Testis (tissue), 3 donors: ENCODE data around the gene LRRC4C. TPM values are rescaled to one million over a fixed set of nuclear protein-coding genes. Genes with fewer than 3 reads are reported as not detected.
"Not testable (repeated sequence)": the region's sequence is repeated elsewhere in the genome, so short reads cannot be mapped to it uniquely, and the experiment has no call there.

ENCODE experiments used
- DNase-seq: peaks from one replicate; pipeline ENCODE4 v3.0.0-alpha.2; 2019
- H3K27ac ChIP-seq, 2 donors: fragments of 200-600 bp; sonication (generic); one replicate each; pipeline ENCODE4 v1.5.1; 2019
- H3K27me3 ChIP-seq: fragments of 200-600 bp; sonication (generic); one replicate; pipeline ENCODE4 v1.5.1; 2019
- H3K36me3 ChIP-seq: fragments of 200-600 bp; sonication (generic); one replicate; pipeline ENCODE4 v1.5.1; 2017; ENCODE audit warnings: low read depth; ENCODE audit errors: missing control alignments
- H3K4me1 ChIP-seq: fragments of 200-600 bp; sonication (generic); one replicate; pipeline ENCODE4 v1.5.1; 2019
- H3K4me3 ChIP-seq, 2 donors: fragments of 200-600 bp; sonication (generic); one replicate each; pipeline ENCODE4 v1.5.1; 2017 to 2019
- H3K9me3 ChIP-seq: fragments of 200-600 bp; sonication (generic); one replicate; pipeline ENCODE4 v1.5.1; 2017
- CTCF ChIP-seq, 3 experiments: fragments of 450-650 bp in 2 of 3; fragments of 200-600 bp in 1 of 3; sonication (generic) in 1 of 3; IDR thresholded peaks; one replicate each; pipeline ENCODE4 v1.5.1; 2016 to 2019; ENCODE audit warnings: antibody characterized with exemption in 3 of 3, mild to moderate bottlenecking in 2 of 3, moderate library complexity in 1 of 3
- POLR2A ChIP-seq: fragments of 450-650 bp; IDR thresholded peaks from one replicate; pipeline ENCODE4 v1.6.1; 2017; ENCODE audit warnings: antibody characterized with exemption, mild to moderate bottlenecking, moderate library complexity
- WGBS, 2 donors: methylation state at CpG; one replicate each; pipeline ENCODE4 v1.1.5; 2018; 5-methylcytosine and 5-hydroxymethylcytosine counted together
- intact Hi-C: fragments of 100-400 bp; cut with DNase I; formaldehyde crosslinking; loops from one replicate; pipeline ENCODE4 v1.15.1; 2023; ENCODE audit warnings: low total_unique reads
- polyA plus RNA-seq: library from polyadenylated mRNA; stranded (reverse); fragments of 350-450 nt; fragmentation: Illumina TruSeq; extraction: RNeasy Lipid Tissue Mini Kit (QIAGEN cat#74804); gene quantifications from one replicate; pipeline ENCODE4 v1.2.3, GENCODE V29; 2014; ENCODE audit warnings: low read depth, low replicate concordance; ENCODE audit not compliant: insufficient read depth
- total RNA-seq, 2 donors: library from RNA; depleted of rRNA; stranded (reverse); fragments of >200 nt; gene quantifications; one replicate each; pipeline ENCODE4 v1.2.3, GENCODE V29; 2016

The LRRC4C gene
- total and polyA plus RNA-seq, 3 donors from 2014 or later, result 0.16 to 0.56 (median 0.45) TPM

DNA sequence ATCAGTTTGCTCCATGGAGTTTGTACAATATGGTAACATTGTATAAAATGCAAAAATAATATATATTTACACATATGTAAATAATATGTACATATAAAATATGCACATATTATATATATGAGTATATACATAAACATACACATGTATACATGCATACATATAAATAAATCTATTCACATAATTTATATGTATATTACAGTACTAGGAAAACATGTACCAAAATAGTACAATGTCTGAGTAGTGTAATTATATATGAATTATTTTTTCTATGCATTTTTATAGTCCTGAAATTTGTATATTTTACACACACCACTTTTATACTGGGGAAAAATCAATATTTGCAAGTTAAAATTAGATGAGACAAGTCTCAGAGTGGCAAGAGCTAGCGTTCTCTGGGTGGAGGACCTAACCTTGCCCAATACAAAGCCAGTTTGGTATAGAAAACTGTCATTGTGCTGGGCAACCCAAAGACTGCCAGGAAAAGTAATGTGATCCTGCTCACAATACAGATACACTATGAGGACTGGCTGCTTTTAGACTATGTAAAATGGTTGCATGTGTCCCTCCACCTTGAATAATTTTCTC, 889.4 kb downstream of the LRRC4C start:
- H3K36me3 ChIP-seq, result no peaks in the 10 kb centered on the region
- H3K27me3 ChIP-seq, result no peaks in the 10 kb centered on the region
- no peak overlapping the region for H3K4me3 ChIP-seq
- H3K27ac ChIP-seq, result no peak overlapping the region
- DNase-seq, result no peak
- TF ChIP-seq POLR2A (no peak), CTCF (IDR thresholded peaks at IDR 0.05) (no peak)
- no peaks in the 10 kb centered on the region for H3K4me1 ChIP-seq
- 92 to 98% methylated on average over 1 of the region's 1 CpG for WGBS, 2 donors
- intact Hi-C loops, result no loop called here
- no peaks in the 10 kb centered on the region for H3K9me3 ChIP-seq

GRCh38 chr11:40567392-40567791, 892.1 kb downstream of the LRRC4C start:
- Histone ChIP-seq H3K4me1 (no peaks in the 10 kb centered on the region), H3K27ac (no peak overlapping the region), H3K36me3 (no peaks in the 10 kb centered on the region), H3K4me3 (no peak overlapping the region), H3K9me3 (no peaks in the 10 kb centered on the region), H3K27me3 (no peaks in the 10 kb centered on the region)
- intact Hi-C loops, result no loop called here
- no peak for DNase-seq
- WGBS, 2 donors, result 50 to 71% methylated on average over 1 of the region's 1 CpG
- no peak for TF ChIP-seq CTCF (IDR thresholded peaks at IDR 0.05)
- TF ChIP-seq POLR2A, result no peak

- Histone ChIP-seq H3K27me3 (no peaks in the 10 kb centered on the region), H3K4me3 (no peak overlapping the region), H3K36me3 (no peaks in the 10 kb centered on the region), H3K4me1 (no peaks in the 10 kb centered on the region), H3K9me3 (no peaks in the 10 kb centered on the region), H3K27ac (no peak overlapping the region)
- no peak for TF ChIP-seq POLR2A
- no peak for TF ChIP-seq CTCF (IDR thresholded peaks at IDR 0.05)
- DNase-seq, result no peak
- WGBS, 2 donors, result 72 to 82% methylated on average over 3 of the region's 3 CpGs
- intact Hi-C loops, result no loop called here
Measured at GRCh38 chr11:40544162-40544561, 915.3 kb downstream of the LRRC4C start.

DNA sequence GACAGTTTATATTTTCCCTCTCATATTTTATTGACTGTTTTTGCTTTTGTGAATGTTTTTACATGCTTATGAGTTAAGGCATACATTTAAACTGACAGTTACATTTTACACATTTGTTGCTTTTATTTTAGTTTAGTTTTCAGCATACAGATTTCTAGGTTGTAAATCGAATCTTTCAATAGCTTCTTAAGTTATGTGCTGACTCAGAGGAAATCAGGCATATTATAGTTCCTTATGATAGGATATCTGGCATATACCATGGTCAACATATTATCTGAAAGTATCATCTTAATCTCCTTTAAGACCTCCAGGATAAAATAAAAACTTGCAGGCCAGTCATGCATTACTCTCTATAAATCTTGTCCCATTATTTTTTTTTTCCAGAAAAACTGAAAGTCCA, 916.6 kb downstream of the LRRC4C start:
- no peak for TF ChIP-seq CTCF (IDR thresholded peaks at IDR 0.05)
- no peak for TF ChIP-seq POLR2A
- H3K4me3 ChIP-seq, result no peak overlapping the region
- no peaks in the 10 kb centered on the region for H3K36me3 ChIP-seq
- WGBS, 2 donors, result 79 to 94% methylated on average over 1 of the region's 1 CpG
- no peak overlapping the region for H3K27ac ChIP-seq
- DNase-seq, result no peak
- no peaks in the 10 kb centered on the region for H3K27me3 ChIP-seq
- H3K9me3 ChIP-seq, result no peaks in the 10 kb centered on the region
- no peaks in the 10 kb centered on the region for H3K4me1 ChIP-seq
- intact Hi-C loops, result no loop called here

- no peaks in the 10 kb centered on the region for H3K36me3 ChIP-seq
- no peaks in the 10 kb centered on the region for H3K4me1 ChIP-seq
- TF ChIP-seq POLR2A (no peak), CTCF (IDR thresholded peaks at IDR 0.05) (no peak)
- H3K27ac ChIP-seq, result no peak overlapping the region
- intact Hi-C loops, result no loop called here
- 91 to 94% methylated on average over 3 of the region's 3 CpGs for WGBS, 2 donors
- H3K9me3 ChIP-seq, result no peaks in the 10 kb centered on the region
- H3K27me3 ChIP-seq, result no peaks in the 10 kb centered on the region
- no peak for DNase-seq
- no peak overlapping the region for H3K4me3 ChIP-seq
Measured at GRCh38 chr11:40537734-40538133, 921.7 kb downstream of the LRRC4C start.

GRCh38 chr11:40522080-40522479, 937.4 kb downstream of the LRRC4C start:
- intact Hi-C loops, H3K27ac ChIP-seq, H3K36me3 ChIP-seq, H3K9me3 ChIP-seq, H3K27me3 ChIP-seq, H3K4me3 ChIP-seq, DNase-seq, H3K4me1 ChIP-seq: not testable (repeated sequence)
- 85 to 89% methylated on average over 6 of the region's 6 CpGs for WGBS, 2 donors
